AG10803 (cell line): ENCODE measurements around the gene CDKAL1.

Experiments
- DNase-seq: peaks from one replicate; pipeline ENCODE4 v3.0.0; 2010; ENCODE audit warnings: low read depth
- H3K4me3 ChIP-seq: 2 replicates; pipeline ENCODE4 v1.5.1; 2011; ENCODE audit warnings: mild to moderate bottlenecking, low read length, control low read depth
- TF ChIP-seq, protein P1 (sequence below): conservative IDR thresholded peaks from 2 replicates; pipeline ENCODE4 v1.5.1; 2011; ENCODE audit warnings: mild to moderate bottlenecking, low read length, control low read depth, inconsistent platforms

Gene CDKAL1

DNA sequence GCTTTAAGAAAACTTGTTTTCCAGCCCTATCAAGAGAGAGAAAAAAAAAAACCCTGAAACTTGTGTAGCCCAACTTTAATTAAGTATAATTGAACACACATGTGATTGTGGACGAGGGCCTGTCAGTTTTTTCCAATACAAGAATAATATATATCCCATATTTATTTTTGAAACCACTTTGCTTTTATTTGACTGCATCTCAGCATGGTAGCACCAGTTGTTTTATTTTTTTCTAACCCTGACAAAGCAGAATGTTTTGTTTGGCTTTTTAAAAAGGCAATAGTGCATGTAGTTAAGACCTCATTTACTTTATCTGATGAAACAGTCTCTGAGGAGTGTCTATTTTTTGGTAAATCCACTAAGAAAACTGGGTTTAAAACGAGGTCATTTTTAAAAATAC lies 257.7 kb downstream of the CDKAL1 start:
- H3K4me3 ChIP-seq, result no peak overlapping the region
- TF ChIP-seq, protein P1, sequence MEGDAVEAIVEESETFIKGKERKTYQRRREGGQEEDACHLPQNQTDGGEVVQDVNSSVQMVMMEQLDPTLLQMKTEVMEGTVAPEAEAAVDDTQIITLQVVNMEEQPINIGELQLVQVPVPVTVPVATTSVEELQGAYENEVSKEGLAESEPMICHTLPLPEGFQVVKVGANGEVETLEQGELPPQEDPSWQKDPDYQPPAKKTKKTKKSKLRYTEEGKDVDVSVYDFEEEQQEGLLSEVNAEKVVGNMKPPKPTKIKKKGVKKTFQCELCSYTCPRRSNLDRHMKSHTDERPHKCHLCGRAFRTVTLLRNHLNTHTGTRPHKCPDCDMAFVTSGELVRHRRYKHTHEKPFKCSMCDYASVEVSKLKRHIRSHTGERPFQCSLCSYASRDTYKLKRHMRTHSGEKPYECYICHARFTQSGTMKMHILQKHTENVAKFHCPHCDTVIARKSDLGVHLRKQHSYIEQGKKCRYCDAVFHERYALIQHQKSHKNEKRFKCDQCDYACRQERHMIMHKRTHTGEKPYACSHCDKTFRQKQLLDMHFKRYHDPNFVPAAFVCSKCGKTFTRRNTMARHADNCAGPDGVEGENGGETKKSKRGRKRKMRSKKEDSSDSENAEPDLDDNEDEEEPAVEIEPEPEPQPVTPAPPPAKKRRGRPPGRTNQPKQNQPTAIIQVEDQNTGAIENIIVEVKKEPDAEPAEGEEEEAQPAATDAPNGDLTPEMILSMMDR, result no peak
- DNase-seq, result peak; percentile 56

DNA sequence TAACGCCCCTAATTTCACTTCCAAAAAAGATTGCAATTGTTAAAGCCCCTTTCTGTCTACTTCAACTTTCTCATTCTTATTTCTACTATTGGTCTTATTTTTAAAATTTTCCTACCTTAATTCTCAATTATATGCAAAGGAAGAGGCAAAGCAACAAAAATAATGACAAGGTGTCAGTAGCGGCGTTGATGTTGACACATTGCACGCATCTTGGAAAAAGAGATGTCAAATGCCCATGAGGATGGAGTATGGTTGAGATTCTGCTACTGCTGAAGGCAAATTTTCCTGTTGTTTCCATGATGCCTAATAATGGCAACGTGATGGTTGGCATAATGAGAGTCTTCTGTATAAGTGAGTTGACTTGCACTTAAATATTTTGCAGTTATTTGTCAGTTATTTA lies 258.9 kb downstream of the CDKAL1 start:
- no peak overlapping the region for H3K4me3 ChIP-seq
- DNase-seq, result no peak
- TF ChIP-seq, protein P1, result no peak

DNA sequence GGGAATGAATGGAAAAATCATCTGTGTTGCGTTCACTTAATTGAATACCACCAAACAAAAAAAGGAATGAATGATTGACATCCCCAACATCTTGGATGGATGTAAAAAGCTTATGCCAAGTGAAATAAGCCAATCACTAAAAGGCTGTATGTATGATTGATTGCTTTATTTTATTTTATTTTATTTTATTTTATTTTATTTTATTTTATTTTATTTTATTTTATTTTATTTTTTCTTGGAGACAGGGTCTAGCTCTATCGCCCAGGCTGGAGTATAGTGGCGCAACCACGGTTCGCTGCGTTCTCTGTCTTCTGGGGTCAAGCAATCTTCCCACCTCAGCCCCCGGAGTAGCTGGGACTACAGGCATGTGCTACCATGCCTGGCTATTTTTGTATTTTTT lies 263.3 kb downstream of the CDKAL1 start:
- TF ChIP-seq, protein P1, result no peak
- no peak overlapping the region for H3K4me3 ChIP-seq
- DNase-seq, result no peak

DNA sequence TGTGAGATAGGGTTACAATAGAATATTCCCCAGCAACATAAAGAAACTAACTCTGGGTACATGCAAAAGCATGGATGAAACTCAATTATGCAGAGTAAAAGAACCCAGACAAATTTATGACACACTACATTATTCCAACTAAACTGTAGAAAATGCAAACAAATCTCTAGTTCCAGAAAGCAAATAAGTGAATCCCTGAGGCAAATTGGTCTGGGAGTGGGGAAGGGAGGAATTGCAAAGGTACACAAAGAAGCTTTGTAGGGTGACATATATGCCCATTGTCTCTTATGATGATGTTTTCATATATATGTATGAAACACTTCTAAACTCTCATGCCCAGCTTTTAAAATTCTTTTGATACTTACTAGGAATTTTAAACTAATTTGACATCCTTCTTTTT lies 266.0 kb downstream of the CDKAL1 start:
- no peak overlapping the region for H3K4me3 ChIP-seq
- no peak for DNase-seq
- TF ChIP-seq, protein P1, result no peak

DNA sequence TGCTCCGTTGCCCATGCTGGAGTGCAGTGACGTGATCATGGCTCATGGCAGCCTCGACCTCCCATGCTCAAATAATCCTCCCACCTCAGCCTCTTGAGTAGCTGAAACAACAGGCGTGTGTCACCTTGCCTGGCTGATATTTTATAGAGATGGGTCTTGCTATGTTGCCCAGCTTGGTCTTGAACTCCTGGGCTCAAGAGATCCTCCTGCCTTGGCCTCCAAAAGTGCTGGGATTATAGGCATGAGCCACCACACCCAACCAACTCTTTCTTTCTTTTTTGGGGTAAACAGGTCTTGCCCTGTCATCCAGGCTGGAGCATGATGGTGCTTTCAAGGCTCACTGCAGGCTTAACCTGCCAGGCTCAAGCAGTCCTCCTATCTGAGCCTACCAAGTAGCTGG lies 266.4 kb downstream of the CDKAL1 start:
- H3K4me3 ChIP-seq, result no peak overlapping the region
- DNase-seq, result no peak
- TF ChIP-seq, protein P1, result no peak

DNA sequence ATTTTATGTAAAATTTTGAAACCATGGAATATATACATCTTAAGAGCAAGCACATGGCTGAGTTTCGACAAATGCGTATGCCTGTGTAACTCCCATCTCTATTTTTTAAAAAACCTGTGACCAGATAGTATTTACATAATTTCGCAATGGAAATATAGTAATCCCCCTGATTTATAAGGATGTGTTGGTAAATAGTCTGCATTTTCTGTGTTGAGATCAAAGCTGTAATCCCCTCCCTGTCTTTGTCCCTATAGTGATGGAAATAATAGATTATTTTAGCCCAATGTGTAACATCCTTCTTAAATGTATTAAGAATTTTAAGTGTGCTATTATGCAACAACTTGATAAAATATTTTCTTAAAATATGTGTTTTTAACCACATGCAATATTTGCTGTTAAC lies 267.3 kb downstream of the CDKAL1 start:
- no peak overlapping the region for H3K4me3 ChIP-seq
- no peak for DNase-seq
- TF ChIP-seq, protein P1, result no peak

DNA sequence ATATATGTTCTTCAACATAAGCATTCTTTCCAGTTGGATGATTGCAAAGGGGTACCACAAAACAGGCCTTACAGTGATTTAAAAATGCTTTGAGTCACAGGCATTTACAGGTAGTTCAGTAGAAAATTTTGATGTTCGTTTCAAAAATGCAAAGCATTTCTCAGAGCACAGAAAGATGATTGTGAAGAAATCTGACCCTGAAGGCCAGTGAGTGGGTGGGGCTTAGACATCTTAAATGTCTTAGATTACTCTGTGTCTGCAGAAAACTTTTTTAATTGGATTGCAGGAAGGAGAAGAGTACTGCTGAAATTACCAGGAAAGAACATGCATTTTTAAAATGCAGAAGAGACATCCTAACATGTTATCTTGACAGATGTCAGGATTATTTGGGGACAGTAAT lies 268.3 kb downstream of the CDKAL1 start:
- TF ChIP-seq, protein P1, result no peak
- peak; percentile 6 for DNase-seq
- no peak overlapping the region for H3K4me3 ChIP-seq
